GM03348 (cell line): ENCODE data around the gene CALD1.

Experiments used
- DNase-seq: peaks from one replicate; pipeline ENCODE4 v3.0.0; 2012; ENCODE audit warnings: low spot score

The CALD1 gene

DNA sequence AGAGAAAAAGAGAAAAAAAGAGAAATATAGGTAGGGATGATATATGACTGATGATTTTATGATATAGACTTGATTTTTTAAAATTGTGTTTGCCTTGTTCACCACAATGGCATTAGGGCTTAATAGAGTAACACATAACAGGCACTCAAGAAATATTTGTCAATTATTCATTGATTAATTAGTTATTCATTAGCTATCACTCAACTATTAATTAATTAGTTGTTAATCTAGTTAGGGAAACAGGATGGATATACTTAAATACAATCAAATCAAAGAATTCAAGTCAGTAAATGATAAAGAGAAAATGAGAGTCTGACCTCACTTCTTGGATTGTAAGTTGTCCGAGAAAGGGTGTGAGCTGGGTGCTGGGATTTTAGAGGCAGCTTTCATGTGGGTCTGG, 15.1 kb upstream of the CALD1 start:
- DNase-seq, result no peak

DNA sequence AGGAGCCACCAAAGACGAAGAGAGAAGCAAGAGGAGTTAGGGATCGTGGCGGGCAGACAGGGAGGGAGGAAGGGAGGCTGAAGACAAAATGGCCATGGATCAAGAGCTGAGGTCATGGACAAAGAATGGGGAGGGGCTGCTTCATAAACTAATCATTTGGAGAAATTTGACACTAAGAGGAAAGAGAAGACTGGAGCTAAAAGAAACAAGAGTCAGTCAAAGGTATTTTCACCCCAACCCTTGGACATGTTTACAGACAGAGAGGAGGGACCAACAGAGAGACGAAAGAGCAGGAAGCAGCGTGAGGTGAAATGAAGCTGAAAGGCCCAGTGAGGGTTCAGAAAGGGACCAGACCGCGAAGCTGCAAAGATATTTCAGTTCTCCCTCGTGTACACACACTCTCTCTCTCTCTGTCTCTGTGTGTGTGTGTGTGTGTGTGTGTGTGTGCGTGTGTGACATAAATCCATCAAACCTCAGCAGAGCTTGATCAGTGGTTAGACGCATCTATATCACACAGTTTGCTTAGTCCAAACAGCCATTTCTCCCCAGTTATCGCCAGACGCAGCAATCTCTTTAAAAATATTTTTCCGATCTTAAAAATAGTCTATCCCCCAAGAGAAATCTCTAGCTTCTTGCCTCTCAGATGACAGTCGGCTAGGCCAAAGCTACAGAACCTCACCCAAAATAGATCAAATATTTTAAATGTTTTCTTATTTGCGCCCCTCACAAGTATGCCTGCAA, 12.5 kb upstream of the CALD1 start:
- peak; percentile 25 for DNase-seq

- DNase-seq, result no peak
Measured at GRCh38 chr7:134767520-134768168, 11.8 kb upstream of the CALD1 start.

DNA sequence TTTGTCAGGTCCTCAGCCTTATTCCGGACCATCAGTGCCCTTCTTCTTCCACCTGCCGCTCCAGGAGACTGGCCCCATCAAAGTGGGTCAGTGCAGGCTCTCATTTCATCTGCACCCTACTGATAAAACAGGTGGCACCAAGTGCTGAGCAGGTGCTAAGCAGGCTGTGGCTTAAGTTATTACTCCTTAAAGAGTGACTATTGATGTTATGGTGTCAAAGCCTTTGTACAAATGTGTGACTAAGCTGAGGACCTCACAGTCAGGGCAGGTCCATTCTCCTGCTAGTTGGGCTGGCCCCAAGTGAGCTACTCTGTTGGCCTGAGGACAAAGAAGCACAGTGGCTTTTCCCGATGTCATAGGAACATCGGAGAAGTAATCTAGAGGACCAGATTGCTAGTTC, 11.2 kb upstream of the CALD1 start:
- no peak for DNase-seq

GRCh38 chr7:134770676-134771075, 8.8 kb upstream of the CALD1 start:
- no peak for DNase-seq

- DNase-seq, result no peak
Measured at GRCh38 chr7:134771111-134771510, 8.3 kb upstream of the CALD1 start.

GRCh38 chr7:134771889-134772288, 7.5 kb upstream of the CALD1 start:
- DNase-seq, result no peak

DNA sequence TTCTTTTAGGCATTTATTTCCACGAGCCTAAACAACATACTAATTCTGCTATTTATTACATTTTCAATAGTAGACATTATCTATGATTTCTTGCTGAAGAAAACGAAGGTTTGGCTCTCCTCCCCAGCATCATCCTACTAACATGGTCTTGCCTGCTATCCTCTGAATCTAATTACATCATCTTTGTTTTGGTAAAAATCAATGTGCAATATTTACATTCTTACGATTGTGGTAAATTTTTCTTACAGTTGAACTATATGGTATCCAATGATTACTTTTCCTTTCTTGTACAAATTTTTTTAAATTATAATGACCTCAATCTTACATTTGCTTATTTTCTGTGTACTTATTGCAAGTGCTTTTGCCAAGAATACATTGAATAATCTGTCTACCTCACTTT, 7.0 kb upstream of the CALD1 start:
- no peak for DNase-seq

- DNase-seq, result no peak
Measured at GRCh38 chr7:134773164-134773563, 6.3 kb upstream of the CALD1 start.

DNA sequence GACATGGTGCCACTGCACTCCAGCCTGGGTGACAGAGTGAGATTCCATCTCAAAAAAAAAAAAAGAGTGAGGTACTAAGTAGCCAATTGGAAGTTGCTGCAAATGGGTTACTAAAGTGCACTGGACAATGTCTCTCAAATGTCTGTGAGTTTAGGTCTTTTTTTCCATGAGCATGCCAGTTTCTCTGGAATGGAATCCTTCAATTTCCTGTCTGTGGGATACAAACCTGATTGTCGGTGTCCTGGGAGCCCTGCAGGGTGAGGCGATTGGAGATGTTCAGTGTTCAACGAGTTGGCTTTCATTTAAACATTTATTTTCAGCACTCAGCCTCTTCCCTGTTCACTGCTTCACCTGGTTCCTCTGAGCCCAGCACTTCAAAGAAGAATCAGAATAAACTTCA, 5.3 kb upstream of the CALD1 start:
- DNase-seq, result no peak

GRCh38 chr7:134777470-134777869, 2.0 kb upstream of the CALD1 start:
- no peak for DNase-seq

- peak; percentile 35 for DNase-seq
Measured at GRCh38 chr7:134777908-134778580, 1.4 kb upstream of the CALD1 start.

DNA sequence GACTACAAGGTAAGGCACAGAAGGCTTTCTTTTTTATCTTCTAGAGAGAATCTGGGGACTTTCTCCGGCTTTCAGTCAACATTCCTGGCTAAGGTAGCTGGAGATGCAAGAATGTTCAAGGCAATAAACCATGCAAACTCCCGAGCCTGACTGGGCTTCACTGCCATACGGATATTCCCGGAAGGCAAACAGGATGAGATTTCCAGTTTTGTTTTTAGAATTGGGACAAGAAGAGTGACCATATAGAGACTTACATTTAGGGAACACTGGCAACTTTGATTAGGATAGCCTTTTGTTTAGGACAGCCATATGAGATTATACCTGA, 269 bp downstream of the CALD1 start:
- DNase-seq, result no peak

DNA sequence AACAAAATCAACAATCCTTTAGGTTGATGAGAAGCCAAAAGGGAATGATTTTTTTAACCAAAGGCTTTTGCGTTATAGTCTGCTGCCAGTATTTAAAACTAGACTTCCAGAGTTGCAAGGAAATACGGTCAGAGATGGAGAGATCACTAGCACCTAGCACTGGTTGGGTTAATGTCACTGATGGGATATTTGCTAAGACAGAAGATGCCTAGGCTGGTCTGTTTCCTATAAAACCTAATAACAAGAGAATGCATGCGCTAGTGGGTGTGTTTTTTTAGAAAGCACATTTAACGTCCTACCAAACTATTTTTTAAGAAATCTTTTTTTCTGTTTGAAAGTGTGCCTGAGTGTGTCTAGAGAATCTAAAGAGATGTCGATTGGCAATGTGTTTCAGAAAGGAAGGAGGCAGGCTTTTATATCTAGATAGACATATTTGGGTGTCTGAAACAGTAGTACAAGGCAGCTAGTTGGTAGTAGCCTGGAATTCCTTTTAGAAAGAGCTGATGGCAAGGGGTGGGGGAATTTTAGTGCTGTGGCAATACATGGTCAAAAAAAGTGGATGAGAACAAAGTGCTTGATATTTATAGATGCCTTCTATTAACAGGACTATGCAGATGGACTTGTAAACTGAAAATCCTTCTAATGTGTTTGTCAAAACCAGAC, 863 bp downstream of the CALD1 start:
- peak; percentile 19 for DNase-seq

GRCh38 chr7:134781171-134781570, 1.7 kb downstream of the CALD1 start:
- DNase-seq, result no peak

DNA sequence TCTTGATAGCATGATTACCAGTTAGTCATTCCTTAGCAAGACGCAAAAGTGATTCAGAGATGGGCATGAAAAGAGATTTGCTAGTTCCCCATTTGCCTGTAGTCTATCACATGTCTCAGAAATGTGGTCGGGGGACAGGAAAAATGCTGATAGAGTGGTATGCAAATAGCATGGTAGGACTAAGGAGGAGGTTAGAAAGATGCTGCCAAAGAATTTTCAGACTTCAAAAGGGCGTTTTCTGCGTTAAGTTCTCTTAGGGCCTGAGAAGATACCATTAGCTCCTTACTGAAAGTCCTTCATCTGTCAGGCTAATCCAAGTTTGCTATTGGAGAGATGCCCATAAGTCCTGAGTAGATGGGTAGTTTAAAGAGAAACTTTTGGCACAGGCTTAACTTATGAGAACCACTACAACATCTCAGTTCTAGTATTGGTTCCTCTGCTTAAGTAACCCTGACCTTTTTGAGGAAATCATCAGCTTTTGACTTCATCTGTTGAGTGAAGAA, 2.7 kb downstream of the CALD1 start:
- no peak for DNase-seq

DNA sequence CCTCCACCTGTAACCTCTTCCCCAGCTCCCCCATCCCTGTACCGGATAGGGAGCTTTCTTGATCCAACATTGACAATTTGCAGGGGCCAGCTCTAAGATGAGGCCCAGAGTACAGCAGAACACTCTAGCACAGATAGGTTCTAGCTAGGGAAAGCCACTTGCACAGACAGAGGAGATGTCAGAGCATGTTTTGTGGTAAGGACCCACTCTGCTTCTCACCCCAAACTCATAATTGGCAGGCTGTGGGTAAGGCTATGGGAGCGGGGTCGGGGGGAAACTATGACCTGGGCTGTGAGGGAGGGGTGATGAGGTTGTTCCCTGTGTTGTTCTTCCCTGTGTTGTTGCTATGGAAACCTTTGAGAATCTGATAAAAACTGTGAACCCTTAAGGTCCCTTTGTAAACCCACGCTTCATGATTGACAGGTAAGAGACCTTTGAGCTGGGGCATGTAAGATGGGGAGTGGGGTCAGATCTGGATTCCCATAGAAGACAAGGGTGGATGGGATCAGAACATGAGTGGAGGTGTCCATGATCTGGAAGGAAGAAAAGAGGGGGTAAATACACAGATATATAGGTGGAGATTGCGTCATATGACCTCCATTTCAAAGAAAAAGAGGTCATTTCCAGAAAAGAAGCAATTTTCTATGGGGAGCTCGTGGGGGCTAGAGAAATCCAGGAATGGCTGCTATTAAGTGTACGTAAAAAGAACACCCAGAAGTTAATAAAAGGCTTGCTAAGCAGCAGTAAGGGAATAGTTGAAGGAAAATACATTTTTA, 4.0 kb downstream of the CALD1 start:
- no peak for DNase-seq

- DNase-seq, result no peak
Measured at GRCh38 chr7:134784251-134785049, 5.0 kb downstream of the CALD1 start.

DNA sequence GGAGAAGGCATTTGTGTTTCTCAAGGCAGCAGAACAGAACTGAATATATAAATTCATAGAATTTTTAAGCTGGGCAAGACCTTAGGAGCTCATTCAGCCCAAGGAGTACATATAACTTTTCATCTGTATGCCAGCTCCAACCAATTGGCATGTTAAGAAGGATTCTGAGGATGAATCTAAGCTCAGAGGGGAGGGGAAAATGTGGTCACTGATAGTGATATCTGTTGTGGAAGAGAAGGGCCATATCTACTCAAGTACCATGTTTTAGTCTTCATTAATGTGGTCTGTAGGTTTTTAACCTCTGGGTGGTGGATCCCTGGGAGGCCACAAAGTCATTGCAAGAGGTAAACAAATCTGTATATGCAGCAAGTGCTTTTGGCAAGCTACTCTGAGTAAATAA, 6.4 kb downstream of the CALD1 start:
- DNase-seq, result no peak

- DNase-seq, result no peak
Measured at GRCh38 chr7:134787064-134787463, 7.6 kb downstream of the CALD1 start.

DNA sequence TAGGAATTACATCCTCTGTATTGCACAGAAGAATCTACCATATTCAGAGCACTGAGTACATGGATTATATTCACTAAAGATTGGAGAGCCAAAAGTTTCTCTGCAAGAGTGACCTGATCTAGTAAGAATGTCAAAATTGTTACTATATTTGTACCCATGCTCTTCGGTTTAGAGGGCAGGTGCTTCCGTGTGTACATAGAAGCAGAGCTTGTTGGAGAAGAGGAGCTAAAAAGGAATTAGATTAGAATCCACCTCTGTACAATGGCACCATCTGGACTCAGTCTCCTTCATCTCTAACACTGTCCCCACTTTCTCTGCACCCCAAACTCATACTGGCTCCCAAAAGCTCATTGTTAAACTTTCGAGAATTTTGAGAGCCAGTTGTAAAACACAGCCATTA, 8.3 kb downstream of the CALD1 start:
- DNase-seq, result no peak
